Measurements from ENCODE around the gene ASB8. TPM values are rescaled to one million over a fixed set of nuclear protein-coding genes. Genes with fewer than 3 reads are reported as not detected.
"Not testable (repeated sequence)": the region's sequence is repeated elsewhere in the genome, so short reads cannot be mapped to it uniquely, and the experiment has no call there.

Gene ASB8
- total RNA-seq, 1 experiment from 2014 or later: 46.3 TPM

DNA sequence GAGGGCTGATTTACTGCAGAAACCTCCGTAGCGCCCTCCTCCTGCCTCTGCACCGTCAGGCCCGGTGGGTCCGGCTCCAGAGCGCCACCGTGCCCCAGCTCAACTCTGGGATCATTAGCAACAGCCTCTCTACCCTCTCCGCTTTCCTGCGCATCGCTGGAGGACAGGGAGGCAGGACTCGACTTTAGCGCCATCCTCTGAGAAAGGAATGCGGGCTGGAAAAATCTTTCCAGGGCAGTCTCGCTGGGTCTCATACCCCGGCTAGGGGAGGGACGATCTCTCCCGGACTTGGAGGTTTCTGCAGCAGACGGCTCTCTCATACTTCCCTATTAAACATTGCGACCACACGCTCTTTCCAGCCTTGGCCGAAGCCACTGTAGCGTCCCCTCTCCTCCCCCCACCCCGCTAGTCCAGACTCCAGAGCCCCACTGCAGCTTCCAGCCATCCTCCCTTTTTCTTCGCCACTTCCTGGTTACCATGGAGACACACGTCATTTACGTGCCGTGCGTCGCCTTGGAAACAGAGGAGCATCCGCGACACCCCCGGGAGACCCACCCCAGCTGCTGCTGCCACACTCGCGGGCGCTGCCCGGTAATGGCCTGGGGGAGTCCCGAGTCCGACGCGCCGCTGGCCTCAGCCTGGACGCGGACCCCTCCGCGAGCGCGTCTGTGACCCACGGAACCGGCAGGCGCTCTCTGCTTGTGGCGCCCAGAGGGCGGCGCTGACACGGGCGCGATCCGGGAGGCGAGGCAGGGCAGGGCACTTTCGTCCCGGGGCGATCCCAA is 26.0 kb upstream of the ASB8 start, which contains the start of gene CCDC184:
Gene CCDC184, plus strand, starts transcription at position 554 of the 785 bp plus-strand sequence. CDS start 479 bp downstream, outside the sequence.
- DNase-seq (ENCODE audit: low read depth): peak; percentile 80

GRCh38 chr12:48182631-48183030 is 25.3 kb upstream of the ASB8 start:
- DNase-seq (ENCODE audit: low read depth): no peak

DNA sequence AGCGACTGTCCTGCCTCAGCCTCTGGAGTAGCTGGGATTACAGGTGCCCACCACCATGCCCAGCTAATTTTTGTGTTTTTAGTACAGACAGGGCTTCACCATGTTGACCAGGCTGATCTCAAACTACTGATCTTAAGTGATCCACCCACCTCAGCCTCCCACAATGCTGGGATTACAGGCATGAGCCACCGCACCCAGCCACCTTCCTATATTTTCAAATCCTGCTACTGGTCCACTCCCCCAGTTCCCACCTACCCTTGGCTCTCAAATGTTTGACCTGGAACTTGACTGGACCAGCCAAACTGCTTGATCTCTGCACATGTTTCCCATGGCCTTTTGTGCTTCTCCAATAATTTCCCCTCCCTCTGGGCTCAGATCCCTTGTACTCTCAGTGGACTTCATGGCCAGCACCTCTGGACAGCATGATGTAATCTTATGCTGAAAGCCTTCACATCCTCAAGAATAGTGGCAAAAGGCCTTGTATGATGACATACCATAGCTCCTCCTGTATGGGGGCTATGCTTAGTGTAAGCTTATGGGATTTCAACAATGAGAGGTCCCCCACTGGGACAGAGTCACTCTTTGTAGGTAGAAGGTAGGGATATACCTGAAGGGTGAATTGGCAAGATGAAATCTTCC is 23.7 kb upstream of the ASB8 start:
- DNase-seq (ENCODE audit: low read depth): no peak

DNA sequence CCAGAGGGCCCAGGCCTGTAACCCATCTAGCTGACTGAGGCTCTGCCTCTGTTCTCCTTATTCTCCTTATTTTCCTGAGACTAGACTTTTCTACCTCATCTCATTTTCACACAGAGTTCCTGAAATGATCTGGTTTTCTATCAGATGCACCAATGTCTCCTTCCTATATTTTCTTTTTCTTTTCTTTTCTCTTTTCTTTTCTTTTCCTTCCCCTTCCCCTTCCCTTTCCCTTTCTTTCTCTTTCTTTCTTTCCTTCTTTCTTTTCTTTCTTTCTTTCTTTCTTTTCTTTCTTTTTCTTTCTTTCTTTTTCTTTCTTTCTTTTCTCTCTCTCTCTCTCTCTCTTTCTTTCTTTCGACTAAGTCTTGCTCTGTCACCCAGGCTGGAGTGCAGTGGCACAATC is 23.1 kb upstream of the ASB8 start:
- DNase-seq (ENCODE audit: low read depth): no peak

- DNase-seq (ENCODE audit: low read depth): no peak
Observed at GRCh38 chr12:48179466-48179865, 22.2 kb upstream of the ASB8 start.

DNA sequence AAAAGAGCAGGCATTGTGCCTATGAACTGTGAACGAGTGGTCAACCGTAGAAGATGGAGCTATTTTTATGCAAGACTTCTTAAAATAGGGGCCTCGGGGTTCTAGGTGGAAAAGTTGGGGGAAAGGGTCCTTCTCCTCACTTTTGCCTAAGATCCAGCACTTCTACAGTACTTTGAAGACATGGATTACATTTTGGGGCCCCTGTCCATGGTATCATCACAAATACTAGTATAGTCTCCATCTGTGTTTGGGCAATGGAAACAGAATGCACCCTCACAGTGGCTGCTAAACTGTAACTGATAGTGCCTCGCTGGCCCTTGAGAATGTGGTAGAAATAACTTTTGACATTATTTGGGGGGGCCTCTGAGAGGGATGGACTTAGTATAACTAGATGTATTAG is 20.7 kb upstream of the ASB8 start:
- DNase-seq (ENCODE audit: low read depth): no peak

- no peak for DNase-seq (ENCODE audit: low read depth)
Observed at GRCh38 chr12:48176417-48176751, 19.1 kb upstream of the ASB8 start.

GRCh38 chr12:48175613-48176416 is 18.5 kb upstream of the ASB8 start:
- no peak for DNase-seq (ENCODE audit: low read depth)

DNA sequence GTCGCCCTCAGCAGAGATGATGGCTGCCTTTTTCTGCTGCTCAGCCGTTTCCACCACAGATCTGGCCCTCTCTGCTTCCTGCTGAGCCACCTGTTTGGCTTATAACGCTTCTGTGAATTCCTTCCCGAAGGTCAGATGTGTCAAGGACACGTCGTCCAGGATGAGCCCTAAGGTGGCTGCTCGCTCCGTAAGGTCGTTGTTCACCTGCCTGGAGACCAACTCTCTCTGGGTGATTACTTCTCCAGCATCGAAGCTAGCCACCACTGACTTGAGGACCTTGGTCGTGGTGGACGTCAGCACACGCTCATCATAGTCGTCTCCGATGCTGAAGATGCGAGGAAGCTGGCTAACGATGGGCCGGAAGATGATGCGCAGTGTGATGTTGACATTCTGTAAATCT is 11.7 kb upstream of the ASB8 start:
- DNase-seq (ENCODE audit: low read depth): no peak

DNA sequence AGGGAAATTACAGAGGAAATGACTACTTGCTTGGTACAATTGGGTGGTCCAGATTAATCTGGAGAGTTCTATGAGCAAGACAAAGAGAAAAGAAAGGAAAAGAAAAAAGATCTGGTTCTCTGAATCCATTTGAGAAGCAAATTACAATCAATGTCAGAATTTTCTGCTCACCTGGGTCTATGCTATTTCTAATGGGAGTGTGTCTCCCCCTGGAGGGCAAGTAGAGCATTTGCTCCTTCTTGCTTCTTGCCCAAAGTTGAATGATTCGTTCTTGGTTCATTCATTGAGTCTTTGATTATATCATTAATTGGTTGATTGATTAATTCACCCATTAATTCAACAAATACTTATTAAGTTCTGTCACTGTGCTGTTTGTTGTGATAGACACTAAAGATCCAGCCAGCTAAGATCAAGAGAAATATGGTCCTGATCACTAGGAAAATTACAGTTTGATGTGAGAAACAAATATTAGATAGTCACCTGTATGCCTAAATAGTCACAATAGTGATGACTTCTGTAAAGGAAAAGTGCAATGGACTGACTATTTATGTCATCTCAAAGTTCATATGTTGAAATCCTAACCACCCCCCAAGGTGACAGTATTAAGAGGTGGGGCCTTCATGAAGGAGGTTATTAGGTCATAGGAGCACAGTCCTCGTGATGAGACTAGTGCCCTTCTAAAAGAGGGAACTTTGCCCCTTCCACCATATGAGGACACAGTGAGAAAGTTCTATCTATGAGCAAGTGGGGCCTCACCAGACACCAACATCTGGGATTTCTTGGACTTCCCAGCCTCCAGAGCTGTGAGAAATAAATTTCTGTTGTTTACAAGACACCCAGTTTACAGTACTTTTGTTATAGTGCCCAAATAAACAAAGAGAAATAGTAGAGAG is 8.0 kb upstream of the ASB8 start:
- no peak for DNase-seq (ENCODE audit: low read depth)

DNA sequence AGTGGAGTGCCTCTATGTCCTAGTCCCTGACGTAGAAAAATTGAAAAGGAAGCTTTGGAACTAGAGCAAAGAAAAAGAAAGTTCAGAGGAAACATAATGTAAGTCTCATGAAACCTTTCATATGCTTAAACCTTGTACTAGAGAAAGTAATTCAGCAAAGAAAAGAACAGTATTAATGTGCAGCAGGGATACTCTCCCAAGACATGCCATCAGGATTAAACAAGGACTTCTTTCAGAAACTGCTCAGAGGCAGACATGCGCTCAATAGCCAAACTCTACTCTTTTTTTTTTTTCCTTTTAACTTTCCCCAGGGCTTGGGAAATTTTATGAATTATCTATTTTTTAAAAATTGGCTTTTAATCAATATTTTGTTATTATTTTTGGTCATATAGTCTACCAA is 7.1 kb upstream of the ASB8 start:
- no peak for DNase-seq (ENCODE audit: low read depth)

- DNase-seq (ENCODE audit: low read depth): no peak
Observed at GRCh38 chr12:48163150-48163747, 5.9 kb upstream of the ASB8 start.

GRCh38 chr12:48160807-48161206 is 3.5 kb upstream of the ASB8 start:
- no peak for DNase-seq (ENCODE audit: low read depth)

- DNase-seq (ENCODE audit: low read depth): peak; percentile 32
Observed at GRCh38 chr12:48160046-48160445, 2.7 kb upstream of the ASB8 start.

DNA sequence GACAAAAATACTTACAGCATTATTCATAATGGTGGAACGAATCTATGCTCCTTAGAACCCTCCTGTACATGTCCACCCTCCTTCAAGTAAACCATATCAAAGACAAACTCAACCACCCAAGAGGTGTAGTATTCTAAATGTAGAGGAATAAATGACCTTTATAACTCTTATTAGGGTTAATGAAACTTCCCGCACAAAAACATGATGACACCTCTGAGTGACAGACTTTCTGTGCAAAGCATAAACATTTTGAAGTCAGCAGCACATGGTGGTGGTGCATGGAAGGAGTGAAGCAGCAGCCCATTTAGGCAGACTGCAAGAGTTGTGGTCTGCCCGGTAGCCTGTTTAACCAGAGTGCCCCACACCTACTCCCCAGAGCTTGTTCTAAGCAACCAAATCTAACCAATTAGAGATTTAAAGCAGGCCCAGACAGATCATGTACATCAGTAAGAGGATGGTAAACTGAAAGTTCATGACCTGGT is 615 bp upstream of the ASB8 start:
- no peak for DNase-seq (ENCODE audit: low read depth)

GRCh38 chr12:48156652-48157017 is 680 bp downstream of the ASB8 start:
- DNase-seq (ENCODE audit: low read depth): no peak

GRCh38 chr12:48155786-48156185 is 1.5 kb downstream of the ASB8 start:
- DNase-seq (ENCODE audit: low read depth): not testable (repeated sequence)

- no peak for DNase-seq (ENCODE audit: low read depth)
Observed at GRCh38 chr12:48151103-48151771, 6.1 kb downstream of the ASB8 start.

- DNase-seq (ENCODE audit: low read depth): no peak
Observed at GRCh38 chr12:48145981-48146380, 11.3 kb downstream of the ASB8 start.

GRCh38 chr12:48143898-48144297 is 13.4 kb downstream of the ASB8 start:
- DNase-seq (ENCODE audit: low read depth): no peak

Measured in HT1080 (cell line).